Erythroblast (primary cell): ENCODE data around the gene RBFOX1.

Experiments used
- GATA1 ChIP-seq: IDR thresholded peaks from 2 replicates; pipeline ENCODE4 v1.6.1; 2011; ENCODE audit warnings: low read depth, mild to moderate bottlenecking, control low read depth, low read length, moderate library complexity
- POLR2A ChIP-seq: IDR thresholded peaks from 2 replicates; pipeline ENCODE4 v1.6.1; 2011; ENCODE audit warnings: mild to moderate bottlenecking, low read length

DNA sequence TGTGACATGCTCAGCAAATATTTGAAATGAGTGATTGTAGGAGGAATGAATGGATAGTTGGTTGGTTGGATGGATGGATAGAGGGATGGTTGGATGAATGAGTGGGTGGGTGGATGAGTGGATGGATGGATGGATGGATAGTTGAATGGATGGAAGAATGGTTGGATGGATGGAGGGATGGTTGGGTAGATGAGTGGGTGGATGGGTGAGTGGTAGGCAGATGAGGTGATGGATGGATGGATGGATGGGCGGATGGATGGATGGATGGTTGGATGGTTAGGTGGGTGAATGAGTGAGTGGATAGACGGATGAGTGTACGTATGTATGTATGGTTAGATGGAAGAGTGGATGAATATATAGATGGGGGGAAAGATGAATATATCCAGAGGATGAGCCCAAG, 137.7 kb downstream of the RBFOX1 start:
- TF ChIP-seq POLR2A, result no peak
- TF ChIP-seq GATA1, result no peak
